ENCODE measurements around the gene WDR77.

Gene WDR77

GRCh38 chr1:111480674-111481073, 31.6 kb upstream of the WDR77 start:
- DNase-seq (ENCODE audit: low read depth in 1 of 2, low spot score in 1 of 2) = no peak
- in situ Hi-C loops (cut with HindIII; ENCODE audit: low pct_unique_long_range_greater_than_20kb, low sequenced_read_pairs) = no loop called here
- no peak for TF ChIP-seq JUND (IDR thresholded peaks at IDR 0.05; ENCODE audit: low read depth)

- no peak for TF ChIP-seq JUND (IDR thresholded peaks at IDR 0.05; ENCODE audit: low read depth)
- DNase-seq (ENCODE audit: low read depth in 1 of 2, low spot score in 1 of 2) = no peak
- in situ Hi-C loops (cut with HindIII; ENCODE audit: low pct_unique_long_range_greater_than_20kb, low sequenced_read_pairs) = no loop called here
Measured at GRCh38 chr1:111476761-111477309, 27.8 kb upstream of the WDR77 start.

- DNase-seq (ENCODE audit: low read depth in 1 of 2, low spot score in 1 of 2) = no peak
- in situ Hi-C loops (cut with HindIII; ENCODE audit: low pct_unique_long_range_greater_than_20kb, low sequenced_read_pairs) = no loop called here
- TF ChIP-seq JUND (IDR thresholded peaks at IDR 0.05; ENCODE audit: low read depth) = no peak
Measured at GRCh38 chr1:111476214-111476613, 27.2 kb upstream of the WDR77 start.

GRCh38 chr1:111475701-111476100, 26.6 kb upstream of the WDR77 start:
- DNase-seq (ENCODE audit: low read depth in 1 of 2, low spot score in 1 of 2) = no peak
- no peak for TF ChIP-seq JUND (IDR thresholded peaks at IDR 0.05; ENCODE audit: low read depth)
- in situ Hi-C loops (cut with HindIII; ENCODE audit: low pct_unique_long_range_greater_than_20kb, low sequenced_read_pairs) = no loop called here

GRCh38 chr1:111474521-111474920, 25.5 kb upstream of the WDR77 start:
- TF ChIP-seq JUND (IDR thresholded peaks at IDR 0.05; ENCODE audit: low read depth) = no peak
- no peak for DNase-seq (ENCODE audit: low read depth in 1 of 2, low spot score in 1 of 2)
- in situ Hi-C loops (cut with HindIII; ENCODE audit: low pct_unique_long_range_greater_than_20kb, low sequenced_read_pairs) = no loop called here

- no peak for TF ChIP-seq JUND (IDR thresholded peaks at IDR 0.05; ENCODE audit: low read depth)
- no peak for DNase-seq (ENCODE audit: low read depth in 1 of 2, low spot score in 1 of 2)
- in situ Hi-C loops (cut with HindIII; ENCODE audit: low pct_unique_long_range_greater_than_20kb, low sequenced_read_pairs) = no loop called here
Measured at GRCh38 chr1:111474106-111474505, 25.1 kb upstream of the WDR77 start.

- in situ Hi-C loops (cut with HindIII; ENCODE audit: low pct_unique_long_range_greater_than_20kb, low sequenced_read_pairs) = no loop called here
- DNase-seq (ENCODE audit: low read depth in 1 of 2, low spot score in 1 of 2) = no peak
- TF ChIP-seq JUND (IDR thresholded peaks at IDR 0.05; ENCODE audit: low read depth) = no peak
Measured at GRCh38 chr1:111471538-111471937, 22.5 kb upstream of the WDR77 start.

GRCh38 chr1:111471012-111471411, 22.0 kb upstream of the WDR77 start:
- in situ Hi-C loops (cut with HindIII; ENCODE audit: low pct_unique_long_range_greater_than_20kb, low sequenced_read_pairs) = no loop called here

GRCh38 chr1:111470596-111470995, 21.5 kb upstream of the WDR77 start:
- DNase-seq (ENCODE audit: low read depth in 1 of 2, low spot score in 1 of 2) = no peak
- in situ Hi-C loops (cut with HindIII; ENCODE audit: low pct_unique_long_range_greater_than_20kb, low sequenced_read_pairs) = no loop called here
- no peak for TF ChIP-seq JUND (IDR thresholded peaks at IDR 0.05; ENCODE audit: low read depth)

More at GRCh38 chr1:111471012-111471411, 22.0 kb upstream of the WDR77 start:
- no peak for DNase-seq (ENCODE audit: low read depth in 1 of 2, low spot score in 1 of 2)
- TF ChIP-seq JUND (IDR thresholded peaks at IDR 0.05; ENCODE audit: low read depth) = no peak

- no peak for DNase-seq (ENCODE audit: low read depth in 1 of 2, low spot score in 1 of 2)
- in situ Hi-C loops (cut with HindIII; ENCODE audit: low pct_unique_long_range_greater_than_20kb, low sequenced_read_pairs) = no loop called here
- TF ChIP-seq JUND (IDR thresholded peaks at IDR 0.05; ENCODE audit: low read depth) = no peak
Measured at GRCh38 chr1:111469539-111469938, 20.5 kb upstream of the WDR77 start.

GRCh38 chr1:111468717-111469100, 19.7 kb upstream of the WDR77 start:
- in situ Hi-C loops (cut with HindIII; ENCODE audit: low pct_unique_long_range_greater_than_20kb, low sequenced_read_pairs) = no loop called here
- TF ChIP-seq JUND (IDR thresholded peaks at IDR 0.05; ENCODE audit: low read depth) = no peak
- DNase-seq (ENCODE audit: low read depth in 1 of 2, low spot score in 1 of 2) = no peak

- no peak for TF ChIP-seq JUND (IDR thresholded peaks at IDR 0.05; ENCODE audit: low read depth)
- in situ Hi-C loops (cut with HindIII; ENCODE audit: low pct_unique_long_range_greater_than_20kb, low sequenced_read_pairs) = no loop called here
- DNase-seq (ENCODE audit: low read depth in 1 of 2, low spot score in 1 of 2) = no peak
Measured at GRCh38 chr1:111467865-111468716, 19.0 kb upstream of the WDR77 start.

- no peak for DNase-seq (ENCODE audit: low read depth in 1 of 2, low spot score in 1 of 2)
- no peak for TF ChIP-seq JUND (IDR thresholded peaks at IDR 0.05; ENCODE audit: low read depth)
- in situ Hi-C loops (cut with HindIII; ENCODE audit: low pct_unique_long_range_greater_than_20kb, low sequenced_read_pairs) = no loop called here
Measured at GRCh38 chr1:111466480-111466879, 17.4 kb upstream of the WDR77 start.
